GM21360 (cell line): ENCODE data around the gene SPTLC3.

Source experiments
- ATAC-seq: cut with Tn5 transposase; IDR thresholded peaks from one replicate; pipeline ENCODE4 v1.9.1; 2021; ENCODE audit warnings: mild to moderate bottlenecking, moderate library complexity; ENCODE audit not compliant: unreplicated experiment

The SPTLC3 gene

DNA sequence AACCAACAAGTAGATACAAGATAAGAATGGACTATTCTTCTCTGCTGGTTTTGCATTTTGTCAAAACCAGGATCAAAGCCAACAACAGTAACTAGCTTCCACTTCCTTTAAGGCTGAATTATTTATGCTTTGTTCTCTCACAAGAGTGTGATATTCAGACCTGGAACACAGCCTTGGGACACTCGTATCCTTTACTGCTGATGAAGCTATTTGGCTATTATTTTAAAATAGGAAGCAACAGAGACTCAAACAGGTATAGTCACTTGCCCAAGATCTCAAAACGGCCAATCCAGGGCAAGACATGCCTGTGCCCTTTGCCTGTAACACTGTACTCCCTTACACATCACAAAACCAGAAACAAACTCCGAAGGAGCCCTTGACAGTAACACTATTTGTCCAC lies 19.9 kb downstream of the SPTLC3 start:
- ATAC-seq, result no peak

DNA sequence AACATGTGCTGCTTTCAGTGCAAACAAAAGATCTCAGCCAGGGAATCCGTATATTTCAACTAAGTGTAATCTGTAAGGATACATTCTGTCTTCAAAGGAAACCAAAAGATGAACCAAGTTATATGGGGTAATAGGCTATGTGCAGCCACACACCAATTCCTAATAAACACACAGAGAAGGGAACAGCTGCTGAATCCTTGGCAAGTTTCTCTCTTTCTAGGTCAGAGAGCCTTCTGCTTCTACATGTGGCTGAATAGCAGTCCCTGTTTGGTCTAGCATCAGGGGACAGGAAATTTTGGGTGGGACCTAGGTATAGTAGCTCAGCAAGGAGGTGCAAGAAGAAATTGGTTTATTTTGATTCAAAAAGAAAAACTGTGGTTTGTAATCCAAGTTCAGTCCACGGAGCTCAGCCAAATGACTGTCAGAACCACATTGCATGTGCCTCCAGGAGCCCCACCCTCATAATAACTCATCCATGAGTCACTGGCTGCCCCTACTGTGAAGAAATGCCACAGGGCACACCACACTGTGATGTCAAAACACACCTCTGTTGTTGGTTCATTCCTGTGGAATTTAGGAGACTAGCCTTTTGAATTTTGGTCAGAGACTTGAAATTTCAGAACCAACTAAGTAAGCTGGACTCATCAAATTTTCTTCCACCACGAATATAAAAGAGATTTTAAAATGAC lies 21.1 kb downstream of the SPTLC3 start:
- ATAC-seq, result no peak

DNA sequence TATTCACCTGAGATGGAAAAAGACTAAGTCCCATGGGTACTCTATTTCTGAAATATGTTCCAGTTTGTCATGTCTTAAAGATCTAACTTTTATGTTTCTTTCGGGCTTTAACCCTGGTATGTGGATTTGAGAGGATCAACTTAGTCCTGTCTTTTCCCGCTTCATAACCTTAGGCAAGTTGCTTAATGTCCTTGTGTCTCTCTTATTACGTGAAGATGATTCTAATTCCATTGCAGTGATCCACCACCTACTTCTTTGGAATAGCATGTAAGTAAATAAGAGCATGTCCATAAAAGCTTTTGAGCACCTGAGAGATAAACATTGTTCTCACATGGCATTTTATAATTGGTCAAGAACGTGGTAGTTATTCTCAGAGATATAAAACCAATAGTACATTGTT lies 23.0 kb downstream of the SPTLC3 start:
- no peak for ATAC-seq

DNA sequence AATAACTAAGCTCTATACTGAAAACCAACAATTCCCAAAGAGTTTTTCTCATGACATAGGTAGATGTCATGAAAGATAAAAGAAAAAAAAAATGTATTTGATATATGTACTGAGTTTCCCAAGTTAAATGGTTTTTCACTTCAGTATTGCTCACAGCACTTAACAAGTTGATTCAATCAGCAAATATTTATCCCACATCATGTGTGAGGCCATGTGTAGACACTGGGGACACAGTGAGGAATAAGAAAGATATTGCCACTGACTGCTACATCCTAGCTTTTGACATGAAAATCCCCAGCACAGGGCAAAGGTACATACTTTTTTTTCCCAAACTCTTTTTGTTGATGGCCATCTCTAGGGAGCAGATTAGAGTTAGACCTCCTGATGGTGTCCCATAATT lies 25.3 kb downstream of the SPTLC3 start:
- ATAC-seq, result no peak

DNA sequence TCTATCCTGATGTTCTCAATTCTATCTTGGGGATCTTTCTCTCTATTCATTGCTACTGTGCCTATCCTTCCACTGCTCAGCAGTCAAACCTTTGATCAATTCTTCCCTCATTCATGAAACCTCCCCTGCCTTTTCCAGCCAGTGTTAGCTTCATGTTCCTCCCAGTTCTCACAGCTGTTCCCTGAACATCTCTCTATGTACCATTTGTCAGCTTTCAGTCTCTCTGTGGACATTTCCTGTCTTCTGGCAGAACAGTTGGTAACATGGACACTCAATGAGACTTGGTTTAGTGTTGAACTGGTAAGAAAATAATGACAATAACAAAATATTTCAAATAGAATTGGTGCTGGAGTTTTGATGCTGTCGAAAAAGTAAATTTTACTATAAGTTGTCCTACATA lies 26.2 kb downstream of the SPTLC3 start:
- no peak for ATAC-seq

DNA sequence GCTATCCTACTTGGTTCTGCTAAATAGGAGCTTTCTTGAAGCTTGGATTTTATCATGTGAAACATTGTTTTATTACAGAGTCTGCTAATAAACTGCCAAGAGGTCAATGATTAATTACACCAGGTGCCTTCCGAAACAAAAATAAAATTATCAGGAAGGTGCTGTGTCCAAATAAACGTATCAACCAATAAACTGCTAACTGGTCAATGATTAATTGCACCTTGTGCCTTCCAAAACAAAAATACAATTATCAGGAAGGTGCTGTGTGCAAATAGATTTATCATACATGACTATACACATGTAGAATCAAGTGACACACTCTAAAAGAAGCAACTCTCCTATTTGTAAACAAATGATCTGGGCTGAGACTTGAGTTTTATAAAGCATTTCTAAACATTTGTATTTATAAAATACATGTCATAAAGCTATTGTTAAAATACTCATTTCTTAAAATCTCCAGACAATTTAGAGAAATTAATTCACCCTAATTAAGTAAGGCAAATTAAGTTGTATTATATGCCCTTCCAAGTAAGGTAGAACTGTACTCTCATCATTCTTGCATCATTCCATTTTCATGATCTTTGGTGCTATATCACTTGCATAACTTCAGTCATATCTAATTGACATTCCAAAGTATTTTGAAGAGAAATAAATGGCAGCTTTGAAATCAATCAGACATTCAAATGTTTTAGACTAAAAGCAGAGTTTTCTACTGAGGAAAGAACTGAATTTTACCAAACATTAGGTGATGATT lies 26.8 kb downstream of the SPTLC3 start:
- ATAC-seq, result no peak

DNA sequence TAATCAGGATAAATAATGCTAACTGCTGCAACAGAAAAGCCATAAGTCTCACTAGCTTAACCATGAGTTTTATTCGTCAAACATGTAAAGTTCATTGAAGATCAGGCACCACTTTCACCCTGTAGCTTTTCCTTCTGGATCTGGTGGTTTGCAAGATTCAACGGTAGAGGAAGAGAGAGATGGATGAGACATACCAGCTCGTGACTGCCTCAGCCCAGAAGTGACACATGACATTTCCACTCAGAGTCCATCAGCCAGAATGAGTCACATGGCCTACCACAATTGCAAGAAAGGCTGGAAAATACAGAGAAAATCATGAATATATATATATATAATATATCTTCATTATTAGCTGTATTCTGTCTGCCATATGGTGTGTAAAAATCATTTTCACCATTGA lies 29.0 kb downstream of the SPTLC3 start:
- no peak for ATAC-seq

DNA sequence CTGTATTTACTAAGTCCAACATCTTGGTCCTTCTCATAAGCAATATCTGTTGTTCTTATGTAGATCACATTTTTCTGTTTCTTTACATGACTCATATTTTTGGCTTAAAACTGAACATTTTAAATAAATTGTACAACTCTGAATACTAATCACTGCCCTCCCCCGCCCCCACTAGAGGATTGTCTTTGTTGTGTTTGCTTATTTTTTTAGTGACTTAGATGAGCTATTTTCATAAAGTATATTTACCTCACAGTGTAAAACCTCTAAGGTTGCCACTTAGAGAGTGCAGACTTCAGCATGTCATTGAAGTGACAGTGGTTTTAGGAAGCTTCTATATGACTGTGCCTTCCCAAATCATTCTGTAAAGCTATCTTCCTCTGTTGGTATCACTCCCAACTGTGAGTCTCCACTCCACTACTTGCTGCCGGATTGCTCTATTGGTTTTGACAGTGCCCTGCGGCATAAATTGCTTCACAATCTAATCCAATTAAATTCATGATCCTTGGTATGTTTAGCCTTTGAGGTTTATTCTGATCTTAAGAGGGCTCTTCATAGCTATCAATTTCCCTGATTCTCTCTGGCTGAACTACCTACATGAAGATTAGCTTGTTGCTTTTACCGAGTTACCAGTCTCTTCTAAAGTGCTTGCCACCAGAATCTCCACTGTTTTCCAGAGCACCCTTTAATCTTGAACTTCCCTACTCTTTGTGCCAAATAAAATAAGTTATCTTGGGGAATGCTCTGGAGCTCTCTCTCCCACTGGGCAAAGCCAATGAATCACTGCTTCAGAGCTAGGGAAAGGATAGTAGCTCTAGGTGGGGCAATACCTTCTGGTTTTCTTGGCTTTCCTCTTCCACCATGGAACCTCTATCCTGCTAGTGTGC lies 33.0 kb downstream of the SPTLC3 start:
- no peak for ATAC-seq

DNA sequence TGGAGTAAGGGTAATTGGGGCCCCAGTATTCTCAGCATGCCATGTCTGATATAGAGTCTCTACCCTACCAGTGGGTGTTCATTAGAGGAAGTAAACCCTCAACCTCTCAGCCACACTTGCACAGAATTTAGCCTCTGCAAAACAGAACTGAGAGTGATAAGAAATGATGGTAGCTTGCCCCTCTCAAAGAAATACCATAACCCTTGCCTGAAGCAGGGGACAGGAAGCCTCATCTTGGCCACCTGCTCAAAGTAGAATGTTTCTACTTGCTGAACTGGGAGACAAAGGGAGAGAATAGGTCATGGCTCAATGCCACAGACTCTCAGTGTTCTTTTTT lies 33.7 kb downstream of the SPTLC3 start:
- ATAC-seq, result peak; percentile 63

DNA sequence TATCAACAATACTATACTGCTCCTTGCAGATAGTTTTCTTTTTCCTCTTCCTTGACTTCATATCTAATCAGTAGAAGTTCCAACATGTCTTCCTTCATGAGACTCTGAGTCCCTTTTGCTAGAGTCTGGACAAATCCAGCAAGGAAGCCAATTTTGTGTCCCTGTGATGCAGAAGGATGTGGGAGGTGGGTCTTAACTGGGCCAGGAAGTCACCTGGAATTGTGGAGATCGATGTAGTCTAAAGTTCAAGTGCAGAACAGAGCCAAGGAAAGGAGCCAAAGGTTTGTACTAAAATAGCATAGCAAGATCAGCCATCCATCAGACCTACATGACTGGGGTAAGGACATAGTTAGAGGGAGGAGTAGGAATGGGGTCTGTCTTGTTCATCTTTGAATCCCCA lies 37.6 kb downstream of the SPTLC3 start:
- no peak for ATAC-seq

DNA sequence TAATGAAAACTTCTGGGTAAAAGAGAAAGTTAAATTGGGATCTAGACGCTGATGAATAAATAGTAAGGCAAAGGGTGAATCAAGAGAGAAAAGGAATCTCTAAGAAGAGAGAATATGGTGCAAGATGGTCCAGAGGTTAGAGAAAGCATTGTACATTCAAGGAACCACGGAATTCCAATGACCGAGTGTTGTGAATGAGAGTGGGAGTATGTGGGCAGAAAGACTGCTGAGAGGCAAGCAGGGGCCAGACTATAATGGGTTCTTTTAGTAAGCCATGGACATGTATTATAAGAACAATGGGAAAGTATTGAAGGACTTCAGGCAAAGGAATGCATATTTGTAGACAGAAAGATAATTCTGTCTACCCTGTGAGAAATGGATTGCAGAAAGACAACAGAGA lies 45.2 kb downstream of the SPTLC3 start:
- no peak for ATAC-seq

DNA sequence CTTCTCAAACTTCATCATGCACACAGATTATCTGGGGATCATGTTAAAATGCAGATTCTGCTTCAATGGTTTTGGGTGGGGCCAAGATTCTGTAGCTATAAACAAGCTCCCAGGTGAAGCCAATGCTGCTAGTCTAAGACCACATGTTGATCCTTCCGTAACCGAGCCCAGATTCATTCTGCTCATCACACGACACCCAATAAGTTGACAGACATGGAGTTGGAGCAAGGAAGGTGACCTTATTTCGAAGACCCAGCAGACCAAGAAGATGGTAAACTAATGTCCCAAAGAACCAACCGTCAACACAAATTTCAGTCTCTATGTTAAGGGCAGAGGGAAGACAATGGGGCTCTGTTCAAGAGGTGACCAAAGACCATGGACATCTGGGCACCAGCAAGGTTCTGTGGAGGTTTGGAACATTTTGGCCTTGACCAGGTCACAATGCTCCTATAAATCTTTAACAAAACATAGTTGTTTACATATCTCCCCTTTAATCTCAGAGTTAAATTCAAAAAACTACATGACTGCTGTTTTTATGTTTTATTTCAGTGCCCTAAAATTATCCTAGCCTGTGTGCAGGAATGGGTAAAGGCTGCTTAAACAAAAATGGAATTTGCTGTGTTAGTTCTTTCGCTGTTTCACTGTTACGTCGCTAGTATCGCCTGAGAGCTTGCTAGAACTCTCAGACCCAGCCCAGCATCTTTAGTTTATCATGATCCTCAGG lies 50.1 kb downstream of the SPTLC3 start:
- no peak for ATAC-seq

DNA sequence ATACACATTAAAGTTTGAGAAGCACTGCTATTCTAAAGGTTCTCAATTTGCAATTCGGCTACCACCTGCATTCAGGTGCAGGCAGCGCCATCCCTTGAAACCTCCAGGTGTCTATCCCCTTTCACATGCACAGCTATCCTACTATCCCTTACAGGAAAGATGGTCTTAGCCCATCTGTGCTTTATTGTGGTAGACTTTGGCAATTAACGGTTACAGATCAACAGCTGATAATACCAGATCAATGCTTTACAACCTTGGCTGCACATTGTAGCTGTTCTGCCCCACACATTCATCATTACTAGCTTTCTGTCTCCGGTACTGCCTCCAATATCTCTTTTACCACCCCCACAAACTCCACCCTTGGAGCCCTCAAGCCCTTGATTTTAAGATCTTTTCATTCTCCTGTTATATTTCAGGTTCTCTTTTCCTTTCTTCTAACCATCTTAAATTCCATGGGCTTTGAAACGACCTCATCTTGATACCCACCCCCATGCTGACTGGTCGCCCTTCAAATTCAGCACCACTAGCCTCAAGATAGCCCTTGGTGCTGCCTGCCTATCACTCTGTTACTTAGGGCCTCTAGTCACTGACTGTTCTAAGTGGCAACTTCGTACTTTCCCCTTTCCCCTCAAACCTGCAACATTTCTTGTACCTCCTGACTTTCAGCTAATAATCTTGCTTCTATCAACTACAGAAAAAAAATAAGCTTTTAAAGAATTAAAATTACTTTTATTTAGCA lies 50.8 kb downstream of the SPTLC3 start:
- ATAC-seq, result no peak

DNA sequence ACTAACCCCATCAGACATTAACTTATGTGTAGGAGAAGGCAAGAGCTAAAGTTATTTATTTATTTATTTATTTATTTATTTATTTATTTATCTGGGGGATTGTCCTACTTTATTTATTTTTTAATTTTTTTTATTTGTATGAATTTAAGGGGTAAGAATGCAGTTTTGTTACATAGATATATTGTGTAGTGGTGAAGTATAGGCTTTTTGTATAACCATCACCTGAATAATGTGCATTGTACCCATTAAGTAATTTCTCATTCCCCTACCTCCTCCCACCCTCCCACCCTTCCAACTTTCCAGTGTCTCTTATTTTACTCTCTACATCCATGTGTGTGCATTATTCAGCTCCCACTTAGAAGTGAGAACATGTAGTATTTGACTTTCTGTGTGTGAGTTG lies 51.6 kb downstream of the SPTLC3 start:
- ATAC-seq, result no peak

DNA sequence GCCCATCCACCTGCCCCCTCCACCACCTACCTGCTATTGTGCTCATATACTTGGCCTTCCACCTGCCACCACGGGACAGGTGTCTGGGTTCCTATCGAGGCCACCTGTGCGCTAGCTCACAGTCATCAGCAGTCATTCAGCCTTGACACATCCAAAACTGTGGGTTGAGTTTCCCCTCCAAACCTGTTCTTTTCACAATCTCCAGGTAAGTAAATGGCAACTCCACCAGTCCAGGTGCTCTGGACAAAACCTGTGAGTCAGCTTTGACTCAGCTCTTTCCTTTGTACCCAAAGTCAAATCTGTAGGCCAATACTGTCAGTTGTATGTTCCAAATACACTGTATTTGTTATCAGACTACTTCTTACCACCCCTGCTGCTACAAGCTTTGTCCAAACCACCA lies 52.6 kb downstream of the SPTLC3 start:
- no peak for ATAC-seq

DNA sequence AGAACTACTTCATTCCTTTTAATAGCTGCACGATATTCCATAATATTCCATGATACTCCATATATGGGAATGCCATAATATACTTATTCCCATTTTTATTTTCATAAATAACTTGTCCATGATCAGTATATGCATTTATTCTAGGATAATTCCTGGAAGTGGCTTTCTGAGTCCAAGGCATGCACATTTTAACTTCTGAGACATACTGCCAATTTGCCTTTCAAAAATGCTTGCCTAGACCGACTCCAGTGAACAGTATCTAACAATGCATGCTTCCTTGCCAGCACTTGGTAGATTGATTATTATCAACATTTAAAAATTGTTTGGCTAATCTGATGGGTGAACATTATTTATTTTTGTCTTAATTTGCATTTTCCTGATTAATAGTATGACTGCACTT lies 54.0 kb downstream of the SPTLC3 start:
- no peak for ATAC-seq

DNA sequence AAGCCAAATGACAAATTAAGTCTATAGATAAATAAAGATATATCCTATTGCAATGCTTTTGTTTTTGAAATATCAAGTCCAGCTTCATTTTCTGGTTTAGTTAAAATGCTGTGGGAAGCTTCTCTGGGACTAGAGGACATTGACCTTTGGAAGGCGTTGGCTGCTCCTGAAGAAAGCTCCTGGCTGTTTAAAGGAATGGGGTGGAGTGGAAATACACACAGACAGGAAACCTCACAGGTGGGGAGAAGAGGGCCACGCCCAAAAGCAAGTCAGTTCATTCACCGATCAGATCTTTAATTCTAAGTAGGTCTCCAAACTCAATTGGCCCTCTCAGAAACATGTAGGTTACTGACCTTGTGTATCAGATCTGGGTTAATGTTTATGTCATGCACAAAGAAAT lies 59.6 kb downstream of the SPTLC3 start:
- no peak for ATAC-seq

DNA sequence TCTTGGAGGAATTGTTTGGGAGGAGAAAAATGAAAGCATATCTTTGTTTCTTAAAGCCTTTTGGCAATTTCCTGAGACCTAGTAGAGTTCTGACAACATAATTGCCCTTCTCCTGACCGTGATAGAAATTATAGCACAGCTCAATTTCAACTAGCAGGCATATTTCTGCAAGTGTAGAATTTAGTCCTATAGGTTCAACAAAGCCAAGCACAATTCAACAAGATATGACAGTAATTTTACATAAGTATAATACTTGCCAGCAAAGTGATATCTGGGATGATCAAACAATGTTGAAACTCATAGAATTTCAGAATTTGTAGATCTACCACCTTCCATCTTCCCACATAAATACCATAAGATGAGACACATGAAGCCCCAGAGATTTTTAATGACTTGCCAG lies 73.1 kb downstream of the SPTLC3 start:
- no peak for ATAC-seq

DNA sequence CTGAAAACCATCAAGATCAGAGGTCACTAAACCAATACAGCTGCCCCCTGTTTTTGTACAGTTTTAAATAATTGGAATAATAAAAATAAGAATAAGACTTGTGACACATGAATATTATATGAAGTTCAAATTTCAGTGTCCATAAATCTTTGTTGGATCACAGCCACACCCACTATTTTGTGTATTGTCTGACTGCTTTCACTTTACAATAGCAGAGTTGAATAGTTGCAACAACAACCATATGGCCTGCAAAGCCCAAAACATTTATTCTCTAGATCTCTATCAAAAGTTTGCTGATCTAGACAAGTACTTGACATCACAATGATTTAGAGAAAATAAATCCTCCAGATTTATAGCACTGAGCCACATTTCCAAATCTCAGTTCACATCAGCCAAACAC lies 73.6 kb downstream of the SPTLC3 start:
- no peak for ATAC-seq

DNA sequence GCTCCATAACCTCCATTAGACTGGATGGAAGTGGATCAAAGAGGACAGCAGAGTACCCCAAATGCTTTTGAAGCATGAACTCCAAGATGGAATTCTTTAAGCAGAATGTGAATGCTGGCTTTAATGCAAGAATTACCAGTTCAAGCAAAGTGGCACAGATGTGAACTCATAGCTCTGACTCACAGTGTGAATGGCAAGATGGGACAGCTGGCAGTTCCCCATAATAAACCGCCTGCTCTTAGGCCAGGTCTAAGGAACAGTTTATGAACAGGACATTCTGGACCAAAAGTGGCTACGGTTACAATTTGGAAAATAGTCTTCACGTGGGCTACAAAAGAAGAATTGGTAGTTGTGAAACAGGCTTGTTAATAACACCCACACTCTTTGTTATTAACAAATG lies 76.5 kb downstream of the SPTLC3 start:
- no peak for ATAC-seq
